K562 (cell line): Measurements from ENCODE around the gene SKIC8. TPM values are rescaled to one million over a fixed set of nuclear protein-coding genes. Genes with fewer than 3 reads are reported as not detected.
A peak's percentile ranks its signal among the peaks of the same experiment; 100 is the strongest.

Experiments
- ATAC-seq: fragments of 200-7000 bp; cut with Tn5 transposase; 3 replicates; pipeline ENCODE4 v1.9.1; 2020; ENCODE audit warnings: moderate library complexity
- BruUV-seq: library from RNA; stranded (reverse); fragments of 400-500 nt; replicated peaks from 2 replicates; lab custom pipeline; 2021; lab: Mats Ljungman, UMichigan
- CTCF ChIA-PET: fragments of 300-600 bp; formaldehyde crosslinking; extraction: SDS; loops from one replicate; lab custom pipeline; 2021; ENCODE audit warnings: low intra/inter-chr PET ratio; lab: Yijun Ruan, JAX
- POLR2A ChIA-PET: fragments of 300-600, 350-650 bp; sonication (Branson Sonifier 250); formaldehyde crosslinking; extraction: SDS; loops from one replicate; lab custom pipeline; 2021; ENCODE audit warnings: antibody characterized with exemption, inconsistent platforms; lab: Yijun Ruan, JAX
- DNase-seq, 4 experiments: peaks; one replicate each; pipeline versions ENCODE4 v3.0.0 to v3.0.0-alpha.2; 2011 to 2018; ENCODE audit warnings: low spot score in 3 of 4, mixed read lengths in 3 of 4; ENCODE audit errors: extremely low read depth in 1 of 4
- FAIRE-seq: peaks from 2 replicates; lab custom pipeline; 2011; peaks lifted over from hg19 to GRCh38; lab: Jason Lieb, UNC
- H2AFZ ChIP-seq: 2 replicates; pipeline ENCODE4 v1.6.0; 2011; ENCODE audit warnings: low read depth, low read length, control low read depth, inconsistent platforms
- H3K27ac ChIP-seq: fragments of 200-600 bp; 3 replicates; pipeline ENCODE4 v1.8.0; 2011; ENCODE audit warnings: low read depth, mild to moderate bottlenecking, control low read depth, inconsistent platforms, low read length, moderate library complexity, mixed read lengths; ENCODE audit errors: extremely low read depth
- H3K27me3 ChIP-seq, 2 experiments: fragments of 300-600 bp in 1 of 2; 2 replicates in 1 of 2; 3 replicates in 1 of 2; pipeline versions ENCODE4 v1.6.0 to v1.8.0; 2011; ENCODE audit warnings: inconsistent platforms in 2 of 2, low read length in 2 of 2, mild to moderate bottlenecking in 1 of 2, mixed read lengths in 1 of 2, moderate library complexity in 1 of 2; ENCODE audit not compliant: control insufficient read depth in 2 of 2, insufficient read depth in 2 of 2
- H3K36me3 ChIP-seq: fragments of 300-600 bp; 3 replicates; pipeline ENCODE4 v1.8.0; 2011; ENCODE audit warnings: mild to moderate bottlenecking, low read length, inconsistent platforms; ENCODE audit not compliant: control insufficient read depth, insufficient read depth
- H3K4me1 ChIP-seq, 2 experiments: fragments of 200-600 bp in 1 of 2; replicated peaks in 1 of 2; 2 replicates in 1 of 2; 3 replicates in 1 of 2; pipeline versions ENCODE4 v1.5.1 to v1.8.0; 2011; ENCODE audit warnings: inconsistent platforms in 2 of 2, low read length in 2 of 2, mild to moderate bottlenecking in 1 of 2, mixed read lengths in 1 of 2, moderate library complexity in 1 of 2; ENCODE audit not compliant: control insufficient read depth in 2 of 2, insufficient read depth in 2 of 2
- H3K4me2 ChIP-seq: 2 replicates; pipeline ENCODE4 v1.6.1; 2011; ENCODE audit warnings: low read length, control low read depth, inconsistent platforms, mixed read lengths; ENCODE audit not compliant: insufficient read depth
- H3K4me3 ChIP-seq: fragments of 200-600 bp; sonication (generic), shearing (Covaris generic); 2 replicates; pipeline ENCODE4 v1.5.1; 2016; ENCODE audit warnings: control low read depth, inconsistent platforms
- H3K79me2 ChIP-seq: fragments of 200-600 bp; 3 replicates; pipeline ENCODE4 v1.8.0; 2011; ENCODE audit warnings: low read length, inconsistent platforms; ENCODE audit not compliant: control insufficient read depth, insufficient read depth
- H3K9ac ChIP-seq, 2 experiments: 2 replicates each; pipeline versions ENCODE4 v1.6.0 to v1.6.1; 2011; ENCODE audit warnings: low read depth in 2 of 2, low read length in 2 of 2, control low read depth in 1 of 2, inconsistent platforms in 1 of 2, mild to moderate bottlenecking in 1 of 2, mixed read lengths in 1 of 2; ENCODE audit not compliant: insufficient read depth in 1 of 2
- H3K9me1 ChIP-seq: one replicate; pipeline ENCODE4 v1.6.0; 2011; ENCODE audit warnings: inconsistent platforms, mild to moderate bottlenecking, low read length, moderate library complexity; ENCODE audit not compliant: control insufficient read depth, insufficient read depth
- H3K9me3 ChIP-seq: replicated peaks from 2 replicates; pipeline ENCODE4 v1.5.1; 2011; ENCODE audit warnings: low read depth, low read length, inconsistent platforms; ENCODE audit not compliant: control insufficient read depth, insufficient read depth
- H4K20me1 ChIP-seq: replicated peaks from 2 replicates; pipeline ENCODE4 v1.6.1; 2011; ENCODE audit warnings: low read length, inconsistent platforms, mixed read lengths; ENCODE audit not compliant: control insufficient read depth, insufficient read depth
- CEBPB ChIP-seq: fragments of 450-650 bp; IDR thresholded peaks from 2 replicates; pipeline ENCODE4 v1.6.1; 2016; ENCODE audit warnings: missing genetic modification characterization, missing compliant biosample characterization
- CLOCK ChIP-seq: fragments of 250-450 bp; sonication (Bioruptor Pico); IDR thresholded peaks from 2 replicates; pipeline ENCODE4 v1.4.0; 2020; ENCODE audit warnings: mild to moderate bottlenecking, moderate library complexity, borderline replicate concordance
- NFIC ChIP-seq: fragments of 450-650 bp; IDR thresholded peaks from 2 replicates; pipeline ENCODE4 v1.6.1; 2017; ENCODE audit warnings: mild to moderate bottlenecking, inconsistent platforms
- NRF1 ChIP-seq, 2 experiments: fragments of 450-650 bp; IDR thresholded peaks in 1 of 2; conservative IDR thresholded peaks in 1 of 2; 2 replicates each; pipeline ENCODE4 v1.6.1; 2014; ENCODE audit warnings: mild to moderate bottlenecking in 2 of 2
- PHF8 ChIP-seq: fragments of 200-600 bp; sonication (generic); IDR thresholded peaks from 2 replicates; pipeline ENCODE4 v1.6.1; 2012; ENCODE audit warnings: mixed run types, mild to moderate bottlenecking, inconsistent platforms, low read length, moderate library complexity, borderline replicate concordance
- WGBS: fragments of 100-300 bp; shearing (Covaris generic); methylation state at CpG from one replicate; pipeline ENCODE4 v1.1.6; 2016; ENCODE audit warnings: low coverage, mixed read lengths; ENCODE audit not compliant: insufficient coverage; ENCODE audit errors: missing lambda C conversion rate; 5-methylcytosine and 5-hydroxymethylcytosine counted together
- in situ Hi-C: fragments of 300-500 bp; cut with MboI; formaldehyde crosslinking; loops from 4 replicates; pipeline ENCODE4 v1.15.0; 2018; ENCODE audit warnings: inconsistent platforms, mixed read lengths
- intact Hi-C: fragments of 100-400 bp; cut with micrococcal nuclease; formaldehyde crosslinking; loops from 2 replicates; pipeline ENCODE4 v1.14.2; 2022
- polyA plus RNA-seq, 8 experiments: library from polyadenylated mRNA; depleted of rRNA in 4 of 8; stranded (reverse) in 5 of 8; unstranded in 3 of 8; fragments of >200 nt; fragmentation: Nextera tagmentation in 2 of 8; fragmentation: Illumina TruSeq in 1 of 8; extraction: Ambion mirVana in 2 of 8; extraction: Trizol in 1 of 8; gene quantifications; 2 replicates each; pipeline versions ENCODE4 v1.2.1 to v1.2.3, GENCODE V29; 2011 to 2014; ENCODE audit warnings: inconsistent platforms in 1 of 8, missing spikeins in 1 of 8
- total RNA-seq, 7 experiments: library from RNA; depleted of rRNA in 6 of 7; stranded (reverse); fragments of >200 nt in 6 of 7; fragmentation: Illumina TruSeq in 2 of 7; extraction: Trizol in 2 of 7; gene quantifications; 2 replicates each; pipeline versions ENCODE4 v1.2.1 to v1.2.3, GENCODE V29; 2011 to 2021; ENCODE audit warnings: low replicate concordance in 1 of 7
- TF ChIP-seq, protein P1 (sequence below): fragments of 450-650 bp; IDR thresholded peaks from 2 replicates; pipeline ENCODE4 v1.6.1; 2016

Gene SKIC8
- total and polyA plus RNA-seq, 9 of the 15 experiments (the other 6 are each of a cell fraction or from before 2014, with no cell fraction given): 79.5 to 389 (median 146) TPM

GRCh38 chr15:78272776-78273175 lies 26.6 kb downstream of the SKIC8 start:
- no peak for ATAC-seq
- in situ Hi-C loops (no loop called here), intact Hi-C loops (no loop called here)
- POLR2A ChIA-PET: interaction anchor here (1.0 to 1.1 kb wide), 2 partner anchors 11 to 28 kb away, joined by 3 to 4 read pairs; no protein-coding TSS in a partner anchor
- Histone ChIP-seq H3K9me1 (no peaks in the 10 kb centered on the region), H2AFZ (no peak overlapping the region; the same call in 1 of the 2 replicates), H3K79me2 (no peaks in the 10 kb centered on the region), H3K9ac (no peak overlapping the region), H4K20me1 (no peaks in the 10 kb centered on the region), H3K4me1 (peaks cover 20 to 26% of the 10 kb centered on the region in 2 experiments), H3K27ac (no peak overlapping the region), H3K36me3 (no peaks in the 10 kb centered on the region), H3K9me3 (no peaks in the 10 kb centered on the region), H3K4me2 (no peak overlapping the region), H3K27me3 (no peaks in the 10 kb centered on the region), H3K4me3 (no peak overlapping the region)
- 82% methylated on average over 3 of the region's 3 CpGs for WGBS
- CTCF ChIA-PET: no interaction called here
- no TSS peak for BruUV-seq
- no peak for DNase-seq
- no peak for FAIRE-seq
- TF ChIP-seq CEBPB (tag) (no peak), PHF8 (no peak), NFIC (peak; percentile 76), NRF1 (conservative IDR thresholded peaks at IDR 0.05 in 1 of 2, IDR thresholded peaks at IDR 0.05 in 1 of 2) (no peak)

DNA sequence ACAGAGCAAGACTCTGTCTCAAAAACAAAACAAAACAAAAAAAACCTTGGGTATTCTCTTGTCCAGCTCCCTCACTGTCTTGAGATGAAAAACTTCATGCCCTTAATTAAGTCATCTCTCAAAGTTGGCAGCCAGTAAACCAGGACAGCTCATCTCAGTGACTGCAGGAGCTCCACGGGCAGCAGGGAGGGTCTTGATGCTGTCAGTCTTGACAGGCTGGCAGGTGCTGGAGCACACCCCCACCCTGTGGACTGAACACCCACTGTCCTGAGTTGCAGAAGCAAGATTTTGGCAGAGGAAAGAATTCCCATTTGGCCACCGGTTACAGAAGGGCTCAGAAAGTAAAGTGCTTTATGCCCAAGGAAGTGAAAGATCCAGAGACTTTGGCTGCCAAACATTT lies 27.1 kb downstream of the SKIC8 start:
- Histone ChIP-seq H3K27ac (no peak overlapping the region), H3K27me3 (no peaks in the 10 kb centered on the region), H3K79me2 (no peaks in the 10 kb centered on the region), H3K4me1 (peaks cover 16 to 21% of the 10 kb centered on the region in 2 experiments)
- BruUV-seq: no TSS peak
- POLR2A ChIA-PET: interaction anchor here (0.6 to 1.1 kb wide), 3 partner anchors 11 to 86 kb away, joined by 3 to 4 read pairs (median 3); no protein-coding TSS in a partner anchor
- intact Hi-C loops: no loop called here
- CTCF ChIA-PET: no interaction called here
- TF ChIP-seq CLOCK (CRISPR knock-in tag): no peak
- TF ChIP-seq, protein P1, sequence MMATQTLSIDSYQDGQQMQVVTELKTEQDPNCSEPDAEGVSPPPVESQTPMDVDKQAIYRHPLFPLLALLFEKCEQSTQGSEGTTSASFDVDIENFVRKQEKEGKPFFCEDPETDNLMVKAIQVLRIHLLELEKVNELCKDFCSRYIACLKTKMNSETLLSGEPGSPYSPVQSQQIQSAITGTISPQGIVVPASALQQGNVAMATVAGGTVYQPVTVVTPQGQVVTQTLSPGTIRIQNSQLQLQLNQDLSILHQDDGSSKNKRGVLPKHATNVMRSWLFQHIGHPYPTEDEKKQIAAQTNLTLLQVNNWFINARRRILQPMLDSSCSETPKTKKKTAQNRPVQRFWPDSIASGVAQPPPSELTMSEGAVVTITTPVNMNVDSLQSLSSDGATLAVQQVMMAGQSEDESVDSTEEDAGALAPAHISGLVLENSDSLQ: peak; percentile 67
- TF ChIP-seq, all 486 proteins: peak for 1
- 34% methylated on average over 2 of the region's 2 CpGs for WGBS
- no peaks in the 10 kb centered on the region for H3K36me3 ChIP-seq
- H3K9me1 ChIP-seq: no peaks in the 10 kb centered on the region
- H3K4me2 ChIP-seq: peak overlapping the region; percentile 13; the same call in 1 of the 2 replicates
- FAIRE-seq (no peak), DNase-seq (no peak), ATAC-seq (peak; percentile 24; the same call in 1 of the 3 replicates)
- H2AFZ ChIP-seq: peak overlapping the region; percentile 57
- in situ Hi-C loops: no loop called here
- H3K4me3 ChIP-seq: no peak overlapping the region
- no peaks in the 10 kb centered on the region for H3K9me3 ChIP-seq
- no peaks in the 10 kb centered on the region for H4K20me1 ChIP-seq
- H3K9ac ChIP-seq: peak overlapping the region in 1 of 2 experiments; percentile 68; a peak in 1 of 4 replicates
